ENCODE measurements around the gene FBXO24. TPM values are rescaled to one million over a fixed set of nuclear protein-coding genes. Genes with fewer than 3 reads are reported as not detected.

FBXO24 gene
- total RNA-seq, 1 experiment from 2014 or later, result 1.1 TPM

- CTCF ChIA-PET, result interaction anchor here (0.7 to 2.7 kb wide), 11 partner anchors 17 to 897 kb away, joined by 3 to 21 read pairs (median 3); partner anchors contain the start of genes FBXO24, GNB2, LRCH4 and POP7
- Mint-ChIP-seq H3K9me3 (ENCODE audit: unreplicated experiment) (no peaks in the 10 kb centered on the region), H3K27me3 (ENCODE audit: insufficient read depth, unreplicated experiment) (no peaks in the 10 kb centered on the region), H3K4me1 (ENCODE audit: insufficient read depth, unreplicated experiment) (peaks cover 6% of the 10 kb centered on the region), H3K36me3 (ENCODE audit: insufficient read depth, unreplicated experiment) (peaks cover 6% of the 10 kb centered on the region), H3K27ac (ENCODE audit: low read depth, unreplicated experiment) (peak within 1 kb of the TSS; percentile 99), H3K4me3 (ENCODE audit: unreplicated experiment) (peak within 1 kb of the TSS; percentile 92)
- no peak for TF ChIP-seq CTCF (IDR thresholded peaks at IDR 0.05; ENCODE audit: unreplicated experiment)
- POLR2A ChIA-PET, result interaction anchor here (0.7 to 2.8 kb wide), 21 partner anchors 10 to 1049 kb away, joined by 3 to 49 read pairs (median 4); partner anchors contain the start of genes FBXO24, GNB2, LRCH4 and MEPCE
- BruUV-seq (replicated peaks), result no TSS peak
- intact Hi-C loops (cut with micrococcal nuclease), result loop anchor here (2.0 kb wide), 1 partner anchor 63 kb away; no protein-coding TSS in a partner anchor
- DNase-seq (ENCODE audit: unreplicated experiment), result peak; percentile 99
These were observed 26.0 kb downstream of the FBXO24 start, which contains the start of gene MOSPD3 for GRCh38 chr7:100611983-100612729. MOSPD3 (plus strand) TSS chr7:100612540; CDS start chr7:100612792, 252 bp downstream.

DNA sequence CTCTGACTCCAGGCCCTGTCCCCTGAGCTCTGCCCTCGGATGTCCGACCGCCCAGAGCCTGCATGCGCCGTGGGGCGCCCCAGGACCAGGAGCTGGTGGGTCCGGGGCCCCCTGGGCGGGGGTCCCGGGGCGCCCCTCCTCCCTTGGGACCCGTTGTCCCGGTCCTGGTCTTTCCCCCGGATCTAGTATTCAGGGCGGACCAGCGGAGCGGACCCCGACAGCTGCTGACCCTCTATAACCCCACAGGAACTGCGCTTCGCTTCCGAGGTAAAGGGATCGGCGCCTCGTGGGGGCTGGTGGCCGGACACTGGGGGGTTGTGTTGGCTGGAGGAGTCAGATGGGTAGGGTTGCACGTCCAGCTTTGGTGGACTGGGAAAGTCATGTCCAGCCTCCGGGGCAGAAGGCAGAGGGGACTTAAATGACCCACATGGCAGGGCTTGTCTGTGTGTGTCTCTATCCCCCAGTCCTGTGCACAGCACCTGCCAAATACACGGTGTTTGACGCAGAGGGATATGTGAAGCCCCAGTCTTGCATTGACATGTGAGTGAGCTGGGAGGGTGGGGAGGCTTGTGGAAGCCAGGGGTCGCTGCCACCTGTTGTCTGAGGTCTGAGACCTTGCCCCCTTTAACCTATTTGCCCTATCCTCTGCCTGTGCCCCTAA is 26.7 kb downstream of the FBXO24 start:
- ChIA-PET CTCF (interaction anchor here (0.7 to 2.7 kb wide), 12 partner anchors 12 to 898 kb away, joined by 3 to 21 read pairs (median 3); partner anchors contain the start of genes FBXO24, GNB2, LRCH4 and POP7), POLR2A (interaction anchor here (0.8 to 2.8 kb wide), 16 partner anchors 11 to 254 kb away, joined by 3 to 49 read pairs (median 4); partner anchors contain the start of genes FBXO24, GNB2, LRCH4 and MEPCE)
- H3K27me3 Mint-ChIP-seq (ENCODE audit: insufficient read depth, unreplicated experiment), result no peaks in the 10 kb centered on the region
- H3K9me3 Mint-ChIP-seq (ENCODE audit: unreplicated experiment), result no peaks in the 10 kb centered on the region
- peak overlapping the region; percentile 99 for H3K27ac Mint-ChIP-seq (ENCODE audit: low read depth, unreplicated experiment)
- peak overlapping the region; percentile 92 for H3K4me3 Mint-ChIP-seq (ENCODE audit: unreplicated experiment)
- BruUV-seq (replicated peaks), result no TSS peak
- DNase-seq (ENCODE audit: unreplicated experiment), result no peak
- intact Hi-C loops (cut with micrococcal nuclease), result loop anchor here (2.0 kb wide), 1 partner anchor 62 kb away; no protein-coding TSS in a partner anchor
- peaks cover 6% of the 10 kb centered on the region for H3K36me3 Mint-ChIP-seq (ENCODE audit: insufficient read depth, unreplicated experiment)
- no peak for TF ChIP-seq CTCF (IDR thresholded peaks at IDR 0.05; ENCODE audit: unreplicated experiment)
- peaks cover 6% of the 10 kb centered on the region for H3K4me1 Mint-ChIP-seq (ENCODE audit: insufficient read depth, unreplicated experiment)

DNA sequence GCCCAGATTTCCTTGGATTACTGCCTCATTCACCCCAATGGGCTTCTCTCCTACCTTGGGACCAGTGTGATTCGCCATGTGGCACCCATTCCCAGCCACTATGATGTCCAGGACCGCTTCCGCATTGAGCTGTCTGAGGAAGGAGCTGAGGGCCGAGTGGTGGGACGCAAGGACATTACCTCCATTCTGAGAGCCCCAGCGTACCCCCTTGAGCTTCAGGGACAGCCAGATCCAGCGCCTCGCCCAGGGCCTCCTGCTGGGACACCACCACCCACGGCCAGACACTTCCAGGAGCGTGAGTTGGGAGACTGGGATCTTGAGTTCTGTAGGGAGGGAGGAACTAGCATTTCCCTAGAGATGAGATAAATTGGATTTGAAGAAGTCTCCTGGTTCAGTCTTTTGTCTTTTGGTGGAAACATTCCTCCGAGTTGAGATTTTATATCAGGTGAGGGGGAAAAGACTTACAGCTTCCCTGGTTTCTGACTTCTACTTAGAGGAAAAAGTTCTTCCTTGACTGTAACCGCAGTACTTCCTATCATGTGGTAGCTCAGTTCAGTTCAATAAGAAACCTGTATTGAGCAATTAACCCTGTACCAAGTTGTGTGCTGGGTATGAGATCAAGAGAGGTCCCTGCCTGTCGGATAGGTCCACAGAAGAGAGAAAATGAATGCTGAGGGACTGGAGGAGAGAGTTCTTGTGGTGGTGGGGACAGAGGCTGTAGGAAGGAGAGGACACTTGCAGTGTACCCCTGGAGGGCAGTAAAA is 27.5 kb downstream of the FBXO24 start:
- Mint-ChIP-seq H3K4me3 (ENCODE audit: unreplicated experiment) (peak overlapping the region; percentile 92), H3K9me3 (ENCODE audit: unreplicated experiment) (no peaks in the 10 kb centered on the region), H3K36me3 (ENCODE audit: insufficient read depth, unreplicated experiment) (no peaks in the 10 kb centered on the region), H3K27ac (ENCODE audit: low read depth, unreplicated experiment) (peak overlapping the region; percentile 99), H3K4me1 (ENCODE audit: insufficient read depth, unreplicated experiment) (peaks cover 6% of the 10 kb centered on the region), H3K27me3 (ENCODE audit: insufficient read depth, unreplicated experiment) (no peaks in the 10 kb centered on the region)
- no peak for DNase-seq (ENCODE audit: unreplicated experiment)
- TSS peak; percentile 42 for BruUV-seq (replicated peaks)
- intact Hi-C loops (cut with micrococcal nuclease), result loop anchor here (2.0 kb wide), 1 partner anchor 61 kb away; no protein-coding TSS in a partner anchor
- POLR2A ChIA-PET, result interaction anchor here (0.6 to 2.8 kb wide), 4 partner anchors 28 to 369 kb away, joined by 3 to 49 read pairs (median 12); partner anchors contain the start of genes FBXO24, GNB2, LRCH4 and MEPCE
- CTCF ChIA-PET, result interaction anchor here (0.6 to 2.7 kb wide), 9 partner anchors 12 to 92 kb away, joined by 3 to 21 read pairs (median 3); partner anchors contain the start of gene POP7
- no peak for TF ChIP-seq CTCF (IDR thresholded peaks at IDR 0.05; ENCODE audit: unreplicated experiment)
